ENCODE measurements around the gene LEMD2.

Gene LEMD2

GRCh38 chr6:33794910-33795623 lies 6.1 kb upstream of the LEMD2 start:
- DNase-seq (ENCODE audit: low read depth): no peak

- DNase-seq (ENCODE audit: low read depth): no peak
These were observed 4.1 kb upstream of the LEMD2 start for GRCh38 chr6:33792981-33793380.

- no peak for DNase-seq (ENCODE audit: low read depth)
These were observed 2.7 kb upstream of the LEMD2 start for GRCh38 chr6:33791620-33792019.

- no peak for DNase-seq (ENCODE audit: low read depth)
These were observed 2.0 kb upstream of the LEMD2 start for GRCh38 chr6:33790910-33791309.

- DNase-seq (ENCODE audit: low read depth): no peak
These were observed 1.4 kb upstream of the LEMD2 start for GRCh38 chr6:33790379-33790778.

- DNase-seq (ENCODE audit: low read depth): no peak
These were observed 593 bp upstream of the LEMD2 start for GRCh38 chr6:33789550-33789895.

GRCh38 chr6:33787954-33788693 lies 806 bp downstream of the LEMD2 start:
- peak; percentile 43 for DNase-seq (ENCODE audit: low read depth)

- no peak for DNase-seq (ENCODE audit: low read depth)
These were observed 1.5 kb downstream of the LEMD2 start for GRCh38 chr6:33787346-33787953.

- no peak for DNase-seq (ENCODE audit: low read depth)
These were observed 2.2 kb downstream of the LEMD2 start for GRCh38 chr6:33786736-33787135.

GRCh38 chr6:33785778-33786177 lies 3.2 kb downstream of the LEMD2 start:
- no peak for DNase-seq (ENCODE audit: low read depth)

- DNase-seq (ENCODE audit: low read depth): no peak
These were observed 4.1 kb downstream of the LEMD2 start for GRCh38 chr6:33784787-33785186.

GRCh38 chr6:33783781-33784520 lies 5.0 kb downstream of the LEMD2 start:
- DNase-seq (ENCODE audit: low read depth): no peak

GRCh38 chr6:33782561-33782960 lies 6.4 kb downstream of the LEMD2 start:
- no peak for DNase-seq (ENCODE audit: low read depth)

- DNase-seq (ENCODE audit: low read depth): no peak
These were observed 7.6 kb downstream of the LEMD2 start for GRCh38 chr6:33781131-33781975.

- no peak for DNase-seq (ENCODE audit: low read depth)
These were observed 9.0 kb downstream of the LEMD2 start for GRCh38 chr6:33779895-33780294.

- no peak for DNase-seq (ENCODE audit: low read depth)
These were observed 9.6 kb downstream of the LEMD2 start for GRCh38 chr6:33779290-33779689.

- DNase-seq (ENCODE audit: low read depth): no peak
These were observed 10.3 kb downstream of the LEMD2 start for GRCh38 chr6:33778444-33779121.

- no peak for DNase-seq (ENCODE audit: low read depth)
These were observed 11.2 kb downstream of the LEMD2 start for GRCh38 chr6:33777398-33778388.

- no peak for DNase-seq (ENCODE audit: low read depth)
These were observed 12.2 kb downstream of the LEMD2 start for GRCh38 chr6:33776764-33777163.

- DNase-seq (ENCODE audit: low read depth): no peak
These were observed 12.7 kb downstream of the LEMD2 start for GRCh38 chr6:33776186-33776585.
